NCI-H345 (cell line): ENCODE results near the gene HID1.

Experiments used
- DNase-seq: peaks from one replicate; lab custom pipeline; 2025; lab: John Stamatoyannopoulos, UW

Gene HID1

GRCh38 chr17:74950207-74950606 is 22.4 kb downstream of the HID1 start:
- DNase-seq: no peak

- DNase-seq: peak; percentile 23
Observed at GRCh38 chr17:74949455-74950115, 23.0 kb downstream of the HID1 start.

DNA sequence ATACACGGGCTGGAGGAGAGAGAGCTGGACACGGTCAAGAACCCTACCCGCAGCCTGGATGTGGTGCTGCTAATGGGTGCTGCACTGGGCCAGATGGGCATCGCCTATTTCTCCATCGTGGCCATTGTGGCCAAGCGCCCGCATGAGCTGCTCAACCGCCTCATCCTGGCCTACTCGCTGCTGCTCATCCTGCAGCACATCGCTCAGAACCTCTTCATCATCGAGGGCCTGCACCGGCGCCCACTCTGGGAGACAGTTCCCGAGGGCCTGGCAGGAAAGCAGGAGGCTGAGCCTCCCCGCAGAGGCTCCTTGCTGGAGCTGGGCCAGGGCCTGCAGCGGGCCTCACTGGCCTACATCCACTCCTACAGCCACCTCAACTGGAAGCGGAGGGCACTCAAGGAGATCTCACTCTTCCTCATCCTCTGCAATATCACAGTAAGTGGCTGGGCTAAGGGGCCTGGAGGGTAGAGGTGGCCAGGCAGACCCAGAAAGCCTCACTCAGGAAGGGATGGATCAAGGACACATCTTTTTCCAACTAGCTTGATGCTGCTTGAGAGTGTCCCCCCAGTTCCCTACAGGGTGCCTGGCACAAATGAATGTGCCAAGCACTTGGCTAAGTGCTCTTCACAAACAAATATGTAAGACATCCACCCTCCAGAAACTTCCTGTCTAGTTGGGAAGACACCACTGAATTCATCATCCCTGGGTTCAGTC is 25.4 kb downstream of the HID1 start:
- DNase-seq: no peak

- DNase-seq: no peak
Observed at GRCh38 chr17:74946641-74947040, 25.9 kb downstream of the HID1 start.

DNA sequence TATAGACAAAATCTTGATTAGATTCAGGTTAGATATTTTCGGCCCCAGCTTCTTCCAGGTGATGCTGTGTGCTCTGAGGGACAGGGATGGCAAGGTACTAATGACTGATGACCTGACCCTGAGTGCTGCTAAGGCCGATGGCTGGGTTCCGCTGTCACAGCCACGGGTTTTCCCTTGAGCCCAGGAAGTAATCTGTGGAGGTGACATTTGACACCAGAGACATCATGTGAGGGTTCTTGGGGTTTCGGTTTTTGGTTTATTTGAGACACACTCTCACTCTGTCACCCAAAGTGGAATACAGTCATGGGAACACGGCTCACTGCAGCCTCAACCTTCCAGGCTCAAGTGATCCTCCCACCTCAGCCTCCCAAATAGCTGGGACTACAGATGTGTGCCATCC is 27.0 kb downstream of the HID1 start:
- no peak for DNase-seq

GRCh38 chr17:74943808-74944522 is 28.6 kb downstream of the HID1 start:
- DNase-seq: no peak

DNA sequence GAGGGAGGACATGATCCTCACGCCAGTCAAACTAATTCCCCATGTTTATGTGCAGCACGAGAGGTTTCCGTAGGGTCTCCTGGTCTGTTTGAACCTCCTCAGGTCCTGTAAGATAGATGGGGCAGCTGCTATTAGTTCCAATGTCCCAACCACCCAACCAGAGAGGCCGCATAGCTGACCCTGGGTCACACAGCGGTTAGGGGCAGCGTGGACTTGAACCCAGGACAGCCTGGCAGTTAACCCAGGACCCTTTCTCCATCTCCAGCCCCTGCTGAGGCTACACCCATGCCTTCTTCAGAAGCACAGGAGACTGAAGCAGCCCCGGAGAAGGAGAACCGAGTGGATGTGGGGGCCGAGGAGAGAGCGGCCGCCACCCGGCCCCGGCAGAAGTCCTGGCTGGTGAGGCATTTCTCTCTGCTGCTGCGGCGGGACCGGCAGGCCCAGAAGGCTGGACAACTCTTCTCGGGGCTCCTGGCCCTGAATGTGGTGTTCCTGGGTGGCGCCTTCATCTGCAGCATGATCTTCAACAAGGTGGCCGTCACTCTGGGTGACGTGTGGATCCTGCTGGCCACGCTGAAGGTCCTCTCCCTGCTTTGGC is 31.3 kb downstream of the HID1 start:
- DNase-seq: no peak

- no peak for DNase-seq
Observed at GRCh38 chr17:74939534-74939933, 33.0 kb downstream of the HID1 start.

DNA sequence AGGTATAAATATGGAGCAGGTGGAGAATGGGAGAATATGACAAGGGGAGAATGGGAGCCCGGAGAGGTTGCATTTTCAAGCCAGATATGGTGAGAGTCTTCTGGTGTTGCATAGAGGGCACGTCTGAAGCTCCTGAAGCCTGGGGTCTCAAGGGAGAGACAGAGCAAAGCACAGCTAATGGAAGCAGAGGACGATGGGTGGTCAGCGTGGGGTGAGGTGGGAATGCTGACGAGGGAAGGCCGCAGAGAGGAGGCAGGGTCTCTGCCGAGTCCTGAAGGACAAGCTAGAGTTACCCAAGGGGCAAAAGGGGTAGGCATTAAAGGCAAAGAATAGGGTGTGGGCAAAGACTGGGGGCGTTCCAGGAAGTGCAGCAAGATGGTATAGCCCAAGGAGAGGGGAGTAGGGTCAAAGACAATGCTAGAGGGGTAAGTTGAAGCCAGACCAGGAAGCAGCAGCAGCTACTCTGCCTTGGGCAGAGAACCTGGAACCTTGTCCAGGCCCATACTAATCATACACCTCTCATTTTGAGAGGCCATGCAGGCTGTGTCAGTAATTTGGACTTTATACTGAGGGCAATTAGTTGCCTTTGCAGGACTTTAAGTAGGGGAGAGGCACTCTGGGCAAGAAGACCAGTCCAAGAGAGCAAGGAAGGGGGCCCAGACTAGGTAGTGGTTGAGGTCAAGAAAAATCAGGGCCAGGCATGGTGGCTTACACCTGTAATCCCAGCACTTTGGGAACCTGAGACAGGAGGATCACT is 34.2 kb downstream of the HID1 start:
- DNase-seq: no peak

DNA sequence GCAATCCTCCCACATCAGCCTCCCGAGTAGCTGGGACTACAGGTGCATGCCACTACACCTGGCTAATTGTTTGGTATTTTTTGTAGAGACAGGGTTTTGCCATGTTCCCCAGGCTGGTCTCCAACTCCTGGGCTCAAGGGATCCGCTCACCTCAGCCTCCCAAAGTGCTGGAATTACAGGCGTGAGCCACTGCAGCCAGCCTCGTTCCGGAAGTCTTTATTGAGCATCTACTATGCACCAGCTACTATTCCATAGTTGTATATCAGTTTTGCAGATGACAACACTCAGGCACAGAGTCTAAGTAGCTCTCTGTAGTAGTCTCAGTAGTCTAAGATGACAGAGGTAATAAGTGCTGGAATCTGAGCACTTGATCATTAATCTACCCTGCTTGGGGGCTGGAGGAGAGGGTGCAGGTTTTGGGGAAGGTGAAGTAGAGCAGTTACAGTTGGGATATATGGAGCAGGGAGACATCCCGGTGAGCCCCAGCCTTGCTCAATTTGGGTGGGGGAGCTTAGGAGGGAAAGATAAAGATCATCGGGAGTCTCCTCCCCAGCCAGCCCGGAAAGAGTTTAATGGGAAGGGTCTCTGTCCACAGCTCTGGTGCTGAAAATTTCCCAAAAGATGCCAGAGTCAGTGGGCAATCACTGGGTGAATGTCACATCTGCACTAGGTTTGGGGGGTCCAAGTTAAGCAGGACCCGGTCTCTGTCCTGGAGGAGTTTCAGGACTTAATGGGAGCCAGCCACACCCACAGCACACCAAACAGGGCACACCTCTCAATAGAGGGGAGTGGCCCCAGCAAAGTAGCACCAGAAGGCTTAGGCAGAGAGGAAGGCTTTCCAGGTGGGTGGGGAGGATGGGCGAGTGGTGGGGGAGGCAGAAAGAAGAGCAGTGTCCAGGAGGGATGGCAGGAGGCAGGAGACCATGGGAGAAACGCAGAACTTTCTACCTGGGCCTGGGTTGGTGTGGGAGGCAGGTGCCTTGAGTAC is 35.2 kb downstream of the HID1 start:
- DNase-seq: no peak

- peak; percentile 7 for DNase-seq
Observed at GRCh38 chr17:74936470-74936799, 36.1 kb downstream of the HID1 start.

DNA sequence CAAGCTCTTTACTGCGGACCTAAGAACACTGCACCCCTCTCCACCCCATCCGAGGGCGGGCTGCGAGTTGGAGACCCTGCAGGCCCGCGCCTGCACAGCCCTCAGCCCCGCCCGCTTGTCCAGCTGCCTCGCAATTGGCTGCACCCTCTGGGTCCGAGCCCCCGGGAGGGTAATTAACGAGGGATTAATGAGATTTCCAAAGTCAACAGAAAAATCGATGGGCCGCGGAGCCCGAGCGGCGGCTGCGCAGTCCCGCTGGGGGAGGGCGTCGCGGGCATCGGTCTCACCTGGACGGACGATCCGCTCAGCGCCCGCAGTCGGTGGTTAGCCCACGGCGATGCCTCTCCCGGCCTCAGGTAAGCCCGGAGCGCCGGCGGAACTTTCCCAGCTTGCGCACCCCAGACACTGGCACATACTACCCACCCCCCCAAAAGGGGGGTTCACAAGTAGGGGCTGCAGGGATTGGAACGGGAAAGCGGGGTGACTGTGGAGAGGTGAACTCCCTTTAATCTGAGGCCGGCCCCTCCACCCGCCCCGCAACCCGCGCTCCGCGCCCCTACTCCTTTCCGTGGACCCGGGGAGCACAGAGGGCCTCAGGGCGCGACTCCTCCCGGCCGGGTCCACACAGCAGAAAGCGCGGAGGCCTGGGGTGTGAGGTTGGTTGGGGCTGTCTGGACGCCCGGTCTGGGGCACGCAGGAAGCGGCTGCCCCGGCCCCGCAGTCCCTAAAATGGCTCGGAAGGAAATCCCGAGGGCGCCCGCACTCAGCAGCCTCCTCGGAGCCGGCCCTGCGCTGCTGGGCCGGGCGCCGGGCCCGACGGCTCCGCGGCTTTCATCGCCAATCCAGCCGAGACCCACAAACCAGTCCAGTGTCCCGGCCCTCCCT is 36.7 kb downstream of the HID1 start, which contains the start of gene OTOP3:
OTOP3 (plus strand) TSS at position 314 of the 885 bp plus-strand sequence; CDS start at position 338, 24 bp downstream.
- DNase-seq: no peak

- DNase-seq: no peak
Observed at GRCh38 chr17:74935048-74935447, 37.5 kb downstream of the HID1 start.

GRCh38 chr17:74930535-74931036 is 42.0 kb downstream of the HID1 start:
- DNase-seq: no peak

GRCh38 chr17:74928786-74929185 is 43.8 kb downstream of the HID1 start:
- DNase-seq: no peak

DNA sequence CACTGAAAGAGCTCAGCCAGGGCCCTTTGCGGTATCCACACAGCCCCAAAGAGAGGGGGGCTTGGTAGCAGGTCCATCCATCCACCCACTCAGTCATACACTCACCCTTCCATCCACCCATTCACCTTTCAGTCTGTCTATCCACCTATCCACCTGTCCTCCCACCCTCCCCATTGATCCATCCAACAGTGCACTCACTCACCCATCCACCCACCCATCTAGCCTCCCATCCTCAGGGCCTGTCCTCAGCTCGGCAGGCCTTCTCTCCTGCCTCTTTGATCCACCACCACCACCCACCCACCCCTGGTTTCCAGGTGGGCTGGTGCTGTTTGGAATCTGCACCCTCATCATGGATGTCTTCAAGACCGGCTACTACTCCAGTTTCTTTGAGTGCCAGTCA is 47.3 kb downstream of the HID1 start:
- no peak for DNase-seq

DNA sequence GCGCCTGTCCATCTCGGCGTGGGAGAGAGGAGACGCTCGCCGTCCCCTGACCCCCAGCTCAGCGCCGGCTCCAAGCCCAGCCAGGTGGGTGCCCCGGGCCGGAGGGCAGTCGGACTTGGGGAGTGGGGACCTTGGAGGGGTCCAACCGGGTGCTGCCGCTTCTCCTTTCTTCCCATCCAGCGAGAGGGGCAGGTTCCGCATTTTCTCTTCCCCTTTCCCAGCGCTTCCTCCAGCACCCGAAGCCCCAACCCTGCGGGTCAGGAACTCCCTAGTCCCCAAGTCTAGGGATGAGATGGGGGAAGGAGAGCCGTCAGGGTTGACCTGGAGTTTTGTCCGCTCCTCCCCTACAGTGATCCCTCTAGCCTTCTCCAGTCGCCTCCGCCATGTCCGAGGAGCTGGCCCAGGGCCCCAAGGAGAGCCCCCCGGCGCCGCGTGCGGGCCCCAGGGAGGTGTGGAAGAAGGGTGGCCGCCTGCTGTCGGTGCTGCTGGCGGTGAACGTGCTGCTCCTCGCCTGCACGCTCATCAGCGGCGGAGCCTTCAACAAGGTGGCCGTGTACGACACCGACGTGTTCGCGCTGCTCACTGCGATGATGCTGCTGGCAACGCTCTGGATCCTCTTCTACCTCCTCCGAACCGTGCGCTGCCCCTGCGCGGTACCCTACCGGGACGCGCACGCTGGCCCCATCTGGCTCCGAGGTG is 48.2 kb downstream of the HID1 start, which contains the start of gene OTOP2:
OTOP2 (plus strand) TSS at position 24 of the 699 bp plus-strand sequence; CDS start at position 384, 360 bp downstream.
- peak; percentile 28 for DNase-seq

- DNase-seq: peak; percentile 56
Observed at GRCh38 chr17:74923538-74924249, 48.9 kb downstream of the HID1 start.
